ENCODE data around the gene TMEM91. TPM values are rescaled to one million over a fixed set of nuclear protein-coding genes. Genes with fewer than 3 reads are reported as not detected.

TMEM91 gene
- total and polyA plus RNA-seq, 2 experiments from 2014 or later: 9.3 to 10.6 TPM

GRCh38 chr19:41421973-41422372 is 45.6 kb downstream of the TMEM91 start (continued):
- TF ChIP-seq ZNF462 (CRISPR knock-in tag; IDR thresholded peaks at IDR 0.05): no peak

- Histone ChIP-seq H3K4me1 (ENCODE audit: insufficient read depth) (peaks cover 5% of the 10 kb centered on the region), H3K4me3 (no peak overlapping the region), H3K4me2 (no peak overlapping the region), H2AFZ (no peak overlapping the region), H3K36me3 (ENCODE audit: insufficient read depth) (no peaks in the 10 kb centered on the region), H3K79me2 (replicated peaks; ENCODE audit: insufficient read depth) (no peaks in the 10 kb centered on the region), H3K27ac (ENCODE audit: low read depth) (no peak overlapping the region), H4K20me1 (replicated peaks; ENCODE audit: insufficient read depth) (no peaks in the 10 kb centered on the region), H3K27me3 (ENCODE audit: insufficient read depth) (no peaks in the 10 kb centered on the region), H3K9me2 (ENCODE audit: insufficient read depth) (no peaks in the 10 kb centered on the region), H3F3A (replicated peaks; ENCODE audit: low read depth) (peaks cover 2% of the 10 kb centered on the region; the same call in 1 of the 2 replicates)
- ATAC-seq: no peak
- H3K9me3 Mint-ChIP-seq: no peaks in the 10 kb centered on the region
- no peak for DNase-seq (ENCODE audit: low spot score)
- H3K4me1 Mint-ChIP-seq: peaks cover 5% of the 10 kb centered on the region
- no peak overlapping the region for H3K27ac Mint-ChIP-seq
- peaks cover 5% of the 10 kb centered on the region for H3K27me3 Mint-ChIP-seq (ENCODE audit: insufficient read depth, low read depth, poor library complexity)
- H3K36me3 Mint-ChIP-seq (ENCODE audit: low read depth): peaks cover 25% of the 10 kb centered on the region
- no peak overlapping the region for H3K4me3 Mint-ChIP-seq
- TF ChIP-seq ZNF462 (CRISPR knock-in tag; IDR thresholded peaks at IDR 0.05) (no peak), ZNF114 (CRISPR knock-in tag; IDR thresholded peaks at IDR 0.05) (no peak), ZNF331 (CRISPR knock-in tag; IDR thresholded peaks at IDR 0.05; ENCODE audit: low read depth) (no peak), JUNB (IDR thresholded peaks at IDR 0.05; ENCODE audit: unreplicated experiment) (no peak), CREB1 (CRISPR knock-in tag; IDR thresholded peaks at IDR 0.05; ENCODE audit: low read depth) (no peak), EZH2phosphoT487 (IDR thresholded peaks at IDR 0.05; ENCODE audit: unreplicated experiment) (no peak)
Observed at GRCh38 chr19:41422456-41422855, 46.1 kb downstream of the TMEM91 start.

Measured in GM23338 (cell line).